Activated T-cell treated with anti-CD3 and anti-CD28 coated beads, Interleukin-2, amount 50 U/mL, for 24 hours (primary cell): ENCODE measurements around the gene ATMIN.

Experiments used
- DNase-seq: peaks from one replicate; pipeline ENCODE4 v3.0.0-alpha.2; 2020
- H3K27ac Mint-ChIP-seq: 2 replicates; pipeline ENCODE4 v1.8.0; 2020; ENCODE audit warnings: mild to moderate bottlenecking, mixed read lengths
- H3K27me3 Mint-ChIP-seq: 2 replicates; pipeline ENCODE4 v1.8.0; 2020; ENCODE audit warnings: mixed read lengths
- H3K36me3 Mint-ChIP-seq: 2 replicates; pipeline ENCODE4 v1.8.0; 2020; ENCODE audit warnings: low read depth, mixed read lengths
- H3K4me1 Mint-ChIP-seq: 2 replicates; pipeline ENCODE4 v1.8.0; 2020; ENCODE audit warnings: low read depth, mixed read lengths
- H3K4me3 Mint-ChIP-seq: 2 replicates; pipeline ENCODE4 v1.8.0; 2020; ENCODE audit warnings: mild to moderate bottlenecking, moderate library complexity, mixed read lengths
- H3K9me3 Mint-ChIP-seq: 2 replicates; pipeline ENCODE4 v1.8.0; 2020; ENCODE audit warnings: mixed read lengths

ATMIN gene

DNA sequence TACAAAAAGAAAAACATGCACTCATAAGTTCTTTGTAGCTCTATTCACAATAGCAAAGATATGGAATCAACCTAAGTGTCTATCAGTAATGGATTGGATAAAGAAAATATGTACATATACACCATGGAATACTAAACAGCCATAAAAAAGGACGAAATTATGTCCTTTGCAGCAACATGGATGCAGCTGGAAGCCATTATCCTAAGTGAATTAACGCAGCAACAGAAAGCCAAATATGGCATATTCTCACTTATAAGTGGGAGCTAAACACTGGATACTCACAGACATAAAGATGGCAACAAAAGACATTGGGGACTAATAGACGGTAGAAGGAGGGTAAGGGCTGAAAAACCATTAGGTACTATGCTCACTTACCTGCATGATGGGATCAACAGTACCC, 34.8 kb upstream of the ATMIN start:
- peaks cover 56% of the 10 kb centered on the region for H3K36me3 Mint-ChIP-seq
- H3K4me3 Mint-ChIP-seq, result no peak overlapping the region
- peak overlapping the region; percentile 52 for H3K27ac Mint-ChIP-seq
- DNase-seq, result no peak
- H3K27me3 Mint-ChIP-seq, result no peaks in the 10 kb centered on the region
- H3K9me3 Mint-ChIP-seq, result no peaks in the 10 kb centered on the region
- peaks cover 81% of the 10 kb centered on the region for H3K4me1 Mint-ChIP-seq

- Mint-ChIP-seq H3K27ac (no peak overlapping the region), H3K27me3 (no peaks in the 10 kb centered on the region)
These were observed 34.3 kb upstream of the ATMIN start for GRCh38 chr16:81001330-81001729.

DNA sequence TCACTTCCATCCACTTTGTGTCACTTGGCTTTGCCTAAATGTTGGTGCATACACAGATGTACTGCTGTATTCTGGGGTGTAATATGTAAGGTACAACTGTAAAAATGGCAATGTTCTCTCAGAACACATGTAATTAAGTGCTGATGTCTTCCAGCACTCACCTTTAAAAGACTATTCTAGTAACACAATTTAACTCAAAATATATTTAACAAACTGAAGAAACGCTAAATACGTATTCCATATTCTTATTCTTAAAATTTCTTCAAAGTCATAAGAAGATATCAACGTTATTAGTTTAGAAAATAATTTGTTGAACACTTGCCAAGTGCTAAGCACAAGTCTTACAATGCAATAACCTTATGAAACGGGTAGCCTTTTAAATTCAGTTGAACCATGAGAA, 32.6 kb upstream of the ATMIN start:
- Mint-ChIP-seq H3K4me1 (peaks cover 75% of the 10 kb centered on the region), H3K27me3 (no peaks in the 10 kb centered on the region), H3K9me3 (no peaks in the 10 kb centered on the region), H3K27ac (peak overlapping the region; percentile 97), H3K4me3 (peak overlapping the region; percentile 92), H3K36me3 (peaks cover 65% of the 10 kb centered on the region)
- no peak for DNase-seq

More at GRCh38 chr16:81001330-81001729, 34.3 kb upstream of the ATMIN start:
- Mint-ChIP-seq H3K9me3 (no peaks in the 10 kb centered on the region), H3K4me1 (peaks cover 85% of the 10 kb centered on the region), H3K4me3 (no peak overlapping the region), H3K36me3 (peaks cover 57% of the 10 kb centered on the region)
- DNase-seq, result no peak

DNA sequence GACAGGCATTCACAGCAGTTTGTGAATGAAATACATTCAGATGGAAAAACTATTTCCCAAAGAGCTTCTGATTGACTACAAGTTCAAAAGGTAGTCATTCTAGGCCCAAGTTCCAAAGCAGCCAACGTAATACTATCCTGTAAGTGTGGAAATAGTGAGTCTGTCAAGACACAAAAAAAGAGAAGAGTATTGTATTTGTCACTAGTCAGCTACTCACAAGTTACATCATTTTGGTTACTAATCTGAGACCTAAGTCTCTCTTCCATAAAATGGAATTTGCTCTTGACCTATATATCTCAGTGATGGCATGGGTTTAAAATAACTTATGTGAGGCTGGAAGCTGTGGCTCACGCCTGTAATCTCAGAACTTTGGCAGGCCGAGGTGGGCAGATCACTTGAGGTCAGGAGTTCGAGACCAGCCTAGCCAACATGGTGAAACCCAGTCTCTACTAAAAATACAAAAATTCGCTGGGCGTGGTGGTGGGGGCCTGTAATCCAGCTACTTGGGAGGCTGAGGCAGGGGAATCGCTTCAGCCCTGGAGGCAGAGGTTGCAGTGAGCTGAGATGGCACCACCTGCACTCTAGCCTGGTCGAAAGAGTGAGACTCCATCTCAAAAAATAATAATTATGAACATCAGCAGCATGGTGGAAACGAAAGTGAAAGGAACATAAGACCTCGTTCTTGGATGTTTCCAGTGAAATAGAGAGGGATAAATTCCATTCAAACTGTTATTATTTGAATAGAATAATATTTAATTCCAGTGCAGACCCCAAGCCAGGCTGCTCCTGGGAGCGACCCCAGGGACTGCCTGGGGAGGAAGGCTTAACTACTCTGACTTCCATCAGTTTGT, 31.8 kb upstream of the ATMIN start:
- H3K36me3 Mint-ChIP-seq, result peaks cover 70% of the 10 kb centered on the region
- H3K27me3 Mint-ChIP-seq, result no peaks in the 10 kb centered on the region
- H3K4me1 Mint-ChIP-seq, result peaks cover 75% of the 10 kb centered on the region
- peak overlapping the region; percentile 92 for H3K4me3 Mint-ChIP-seq
- DNase-seq, result peak; percentile 50
- H3K9me3 Mint-ChIP-seq, result no peaks in the 10 kb centered on the region
- peak overlapping the region; percentile 97 for H3K27ac Mint-ChIP-seq

- DNase-seq, result no peak
- no peaks in the 10 kb centered on the region for H3K27me3 Mint-ChIP-seq
- H3K9me3 Mint-ChIP-seq, result no peaks in the 10 kb centered on the region
- H3K4me1 Mint-ChIP-seq, result peaks cover 73% of the 10 kb centered on the region
- H3K27ac Mint-ChIP-seq, result peak overlapping the region; percentile 97
- peak overlapping the region; percentile 92 for H3K4me3 Mint-ChIP-seq
- H3K36me3 Mint-ChIP-seq, result peaks cover 70% of the 10 kb centered on the region
These were observed 30.8 kb upstream of the ATMIN start for GRCh38 chr16:81004646-81005353.

DNA sequence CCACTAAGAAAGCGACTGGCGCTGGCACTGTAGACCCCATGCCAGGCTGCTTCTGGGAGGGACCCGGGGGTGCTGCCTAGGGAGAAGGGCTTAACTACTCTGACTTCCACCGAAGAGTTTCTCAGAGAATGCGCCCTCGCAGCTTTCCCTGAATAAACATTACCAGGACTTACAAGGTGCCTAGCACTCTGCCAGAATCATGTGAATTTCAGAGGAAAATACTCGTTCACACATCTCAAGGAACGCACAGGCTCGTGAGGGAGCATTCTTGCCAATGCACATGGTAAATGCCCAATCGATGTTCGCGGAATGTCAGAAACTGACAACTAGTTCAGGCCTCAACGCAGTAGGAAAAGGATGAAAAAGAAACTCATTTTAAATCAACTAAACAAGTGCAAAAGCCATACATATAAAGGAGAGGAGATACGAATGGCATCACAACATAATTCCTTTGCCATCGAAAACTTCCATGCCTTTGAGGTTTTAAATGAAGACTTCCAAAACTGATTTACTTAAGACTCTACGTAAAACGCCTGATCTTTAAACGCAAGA, 30.0 kb upstream of the ATMIN start:
- Mint-ChIP-seq H3K9me3 (no peaks in the 10 kb centered on the region), H3K27ac (peak overlapping the region; percentile 100), H3K27me3 (no peaks in the 10 kb centered on the region), H3K36me3 (peaks cover 68% of the 10 kb centered on the region), H3K4me3 (peak overlapping the region; percentile 92), H3K4me1 (peaks cover 68% of the 10 kb centered on the region)
- peak; percentile 34 for DNase-seq

DNA sequence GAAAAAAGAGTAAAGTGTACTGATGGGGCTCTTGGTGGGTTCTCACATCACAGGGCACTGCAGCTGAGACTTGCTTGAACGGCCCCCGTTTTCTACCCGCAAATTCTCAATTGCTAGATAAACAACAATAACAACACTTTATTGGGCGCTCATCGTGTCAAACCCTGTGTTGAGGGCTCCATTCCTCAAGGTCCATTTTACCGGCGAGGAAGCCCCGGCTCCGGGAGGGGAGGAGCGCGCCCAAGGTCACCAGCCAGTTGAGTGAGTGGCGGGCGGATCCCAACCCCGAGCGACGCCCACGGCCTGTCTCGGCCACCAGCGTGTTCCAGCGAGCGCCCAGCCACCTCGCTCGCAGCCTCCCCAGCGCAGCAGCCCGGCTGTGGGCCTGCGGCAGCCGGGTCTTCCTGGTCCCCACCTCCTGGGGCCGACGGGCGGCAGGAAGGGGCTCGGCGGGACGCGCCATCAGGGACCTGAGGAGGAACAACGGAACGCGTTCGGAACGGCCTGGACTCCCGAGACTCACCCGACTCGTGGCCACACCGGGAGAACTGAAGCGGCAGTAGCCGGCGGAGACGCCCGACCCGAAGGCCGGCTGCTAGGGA, 29.3 kb upstream of the ATMIN start:
- DNase-seq, result no peak
- Mint-ChIP-seq H3K36me3 (peaks cover 72% of the 10 kb centered on the region), H3K4me1 (peaks cover 68% of the 10 kb centered on the region), H3K9me3 (no peaks in the 10 kb centered on the region), H3K27ac (peak overlapping the region; percentile 100), H3K4me3 (peak overlapping the region; percentile 92), H3K27me3 (no peaks in the 10 kb centered on the region)

- no peaks in the 10 kb centered on the region for H3K9me3 Mint-ChIP-seq
- peak within 1 kb of the TSS; percentile 92 for H3K4me3 Mint-ChIP-seq
- no peaks in the 10 kb centered on the region for H3K27me3 Mint-ChIP-seq
- peak; percentile 98 for DNase-seq
- peaks cover 60% of the 10 kb centered on the region for H3K4me1 Mint-ChIP-seq
- peak within 1 kb of the TSS; percentile 100 for H3K27ac Mint-ChIP-seq
- peaks cover 71% of the 10 kb centered on the region for H3K36me3 Mint-ChIP-seq
These were observed 28.6 kb upstream of the ATMIN start, which contains the start of the genes CENPN and CMC2 for GRCh38 chr16:81006813-81007695. TSS of gene CENPN (plus strand) at chr16:81007214. CDS start at chr16:81011940, 4,726 bp downstream. TSS of gene CMC2 (minus strand) at chr16:81006885. CDS start at chr16:80997394, 9,491 bp downstream.

DNA sequence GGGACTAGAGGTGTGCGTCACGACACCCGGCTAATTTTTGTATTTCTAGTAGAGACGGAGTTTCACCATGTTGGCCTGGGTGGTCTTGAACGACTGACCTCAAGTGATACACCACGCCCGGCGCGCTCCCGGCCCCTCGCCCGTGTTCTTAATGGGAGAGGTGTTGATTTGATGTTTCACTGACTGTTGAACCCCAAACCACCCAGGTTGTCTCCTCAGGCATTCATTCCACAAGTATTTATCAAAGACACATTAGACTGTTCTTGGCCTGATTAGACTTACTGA, 27.2 kb upstream of the ATMIN start:
- H3K9me3 Mint-ChIP-seq, result no peaks in the 10 kb centered on the region
- DNase-seq, result no peak
- peak overlapping the region; percentile 100 for H3K27ac Mint-ChIP-seq
- H3K36me3 Mint-ChIP-seq, result peaks cover 74% of the 10 kb centered on the region
- peaks cover 48% of the 10 kb centered on the region for H3K4me1 Mint-ChIP-seq
- H3K27me3 Mint-ChIP-seq, result no peaks in the 10 kb centered on the region
- H3K4me3 Mint-ChIP-seq, result peak overlapping the region; percentile 92

- Mint-ChIP-seq H3K4me1 (peaks cover 26% of the 10 kb centered on the region), H3K27me3 (no peaks in the 10 kb centered on the region), H3K9me3 (no peaks in the 10 kb centered on the region), H3K4me3 (no peak overlapping the region), H3K36me3 (peaks cover 92% of the 10 kb centered on the region), H3K27ac (no peak overlapping the region)
- no peak for DNase-seq
These were observed 22.7 kb upstream of the ATMIN start for GRCh38 chr16:81012974-81013373.

DNA sequence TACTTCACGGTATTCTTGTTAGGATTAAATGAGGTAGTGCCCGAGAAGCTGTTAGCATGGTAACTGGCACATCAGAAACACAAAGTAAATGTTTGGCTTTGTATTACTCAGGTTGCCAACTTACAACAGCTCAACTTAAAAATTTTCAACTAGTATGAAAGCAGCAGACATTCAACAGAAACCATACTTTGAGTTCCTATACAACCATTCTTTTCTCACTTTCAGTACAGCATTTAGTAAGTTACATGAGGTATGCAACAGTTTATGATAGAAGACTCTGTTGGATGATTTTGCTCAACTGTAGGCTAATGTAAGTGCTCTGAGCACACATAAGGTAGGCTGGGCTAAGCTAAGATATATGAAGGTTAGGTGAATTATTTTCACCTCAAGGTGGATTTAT, 21.0 kb upstream of the ATMIN start:
- no peak overlapping the region for H3K4me3 Mint-ChIP-seq
- no peak overlapping the region for H3K27ac Mint-ChIP-seq
- no peak for DNase-seq
- no peaks in the 10 kb centered on the region for H3K27me3 Mint-ChIP-seq
- H3K36me3 Mint-ChIP-seq, result peaks cover 92% of the 10 kb centered on the region
- H3K4me1 Mint-ChIP-seq, result peaks cover 12% of the 10 kb centered on the region
- no peaks in the 10 kb centered on the region for H3K9me3 Mint-ChIP-seq

GRCh38 chr16:81018496-81018895, 17.1 kb upstream of the ATMIN start:
- H3K27me3 Mint-ChIP-seq, result no peaks in the 10 kb centered on the region
- no peaks in the 10 kb centered on the region for H3K9me3 Mint-ChIP-seq
- H3K27ac Mint-ChIP-seq, result no peak overlapping the region
- peaks cover 99% of the 10 kb centered on the region for H3K36me3 Mint-ChIP-seq
- H3K4me1 Mint-ChIP-seq, result peaks cover 5% of the 10 kb centered on the region
- no peak for DNase-seq
- H3K4me3 Mint-ChIP-seq, result no peak overlapping the region

DNA sequence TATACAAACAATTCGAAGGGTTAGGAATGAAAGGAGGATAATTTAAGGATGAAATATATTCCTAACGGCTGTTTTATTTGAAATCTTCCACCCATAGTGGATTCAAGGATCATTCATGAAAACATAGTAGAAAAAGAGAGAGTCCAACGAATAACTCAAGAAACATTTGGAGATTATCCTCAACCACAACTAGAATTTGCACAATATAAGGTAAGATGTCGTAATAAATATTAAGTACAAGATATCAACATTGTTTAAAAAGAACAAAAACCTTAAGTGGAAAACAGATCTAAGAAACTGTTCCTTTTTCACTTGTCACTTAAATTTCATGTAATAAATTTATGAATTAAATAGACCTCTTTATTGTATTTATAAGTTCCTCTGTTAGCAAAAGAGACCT, 9.2 kb upstream of the ATMIN start:
- Mint-ChIP-seq H3K27me3 (no peaks in the 10 kb centered on the region), H3K36me3 (peaks cover 92% of the 10 kb centered on the region), H3K4me1 (peaks cover 9% of the 10 kb centered on the region), H3K4me3 (no peak overlapping the region), H3K27ac (no peak overlapping the region), H3K9me3 (peaks cover 4% of the 10 kb centered on the region)
- no peak for DNase-seq
